ENCODE results near the gene DNAJC13.

DNAJC13 gene

DNA sequence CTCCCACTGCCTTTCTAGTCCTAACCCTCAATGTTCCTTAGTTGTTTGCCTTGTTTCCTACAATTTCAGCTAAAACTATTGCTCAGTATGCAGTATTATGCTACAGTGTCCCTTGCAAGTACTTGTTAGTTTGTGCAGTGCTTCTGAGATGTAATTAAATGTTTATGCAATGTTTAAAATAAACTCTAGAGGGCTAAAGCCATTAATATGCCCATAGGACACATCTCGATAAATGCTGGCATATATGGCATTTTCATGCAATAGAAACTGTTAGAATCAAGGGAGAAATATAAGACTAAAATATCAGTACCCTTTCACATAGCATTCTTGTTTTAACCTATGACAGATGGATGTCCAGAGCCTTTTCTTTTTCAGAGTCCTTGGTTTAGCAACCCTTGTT, 120.0 kb downstream of the DNAJC13 start:
- Histone ChIP-seq H4K91ac (ENCODE audit: low read depth, low read length, poor library complexity) (no peak overlapping the region), H2AK5ac (ENCODE audit: low read depth, low read length) (no peak overlapping the region), H3K23ac (ENCODE audit: low read depth, low read length, poor library complexity) (no peak overlapping the region), H3K18ac (ENCODE audit: low read length) (no peak overlapping the region), H3K9ac (ENCODE audit: low read depth, low read length, poor library complexity) (no peak overlapping the region), H2BK15ac (ENCODE audit: low read length) (no peak overlapping the region), H2AFZ (ENCODE audit: low read length) (no peak overlapping the region), H3K4me3 (ENCODE audit: low read length in 2 of 2) (no peak overlapping the region), H3K36me3 (replicated peaks in 1 of 2; ENCODE audit: control insufficient read depth in 2 of 2, insufficient read depth in 2 of 2, low read length in 2 of 2) (peaks cover 8 to 88% of the 10 kb centered on the region in 2 donors), H3K4me2 (ENCODE audit: insufficient read depth, low read length, poor library complexity, severe bottlenecking) (no peak overlapping the region), H3K79me1 (ENCODE audit: low read depth, low read length) (no peaks in the 10 kb centered on the region), H3K4ac (ENCODE audit: low read length) (no peak overlapping the region), H3K9me3 (replicated peaks in 1 of 2; ENCODE audit: control insufficient read depth in 2 of 2, insufficient read depth in 1 of 2, low read depth in 1 of 2, low read length in 2 of 2) (no peaks in the 10 kb centered on the region), H3K14ac (ENCODE audit: low read length) (no peak overlapping the region), H3K27me3 (ENCODE audit: control insufficient read depth in 3 of 3, insufficient read depth in 3 of 3, low read depth in 1 of 3, low read length in 3 of 3) (no peaks in the 10 kb centered on the region), H2BK120ac (ENCODE audit: low read depth, low read length) (no peak overlapping the region), H3K4me1 (ENCODE audit: control insufficient read depth in 2 of 2, insufficient read depth in 1 of 2, low read depth in 1 of 2, low read length in 2 of 2) (no peaks in the 10 kb centered on the region), H2BK5ac (ENCODE audit: low read length) (no peak overlapping the region), H3K27ac (replicated peaks; ENCODE audit: low read length) (no peak overlapping the region), H4K8ac (ENCODE audit: low read depth, low read length) (no peak overlapping the region), H2BK12ac (ENCODE audit: low read length) (no peak overlapping the region)
- no CpG with 5 or more reads among the region's 1 CpG for WGBS, 2 donors (ENCODE audit: extremely low coverage in 2 of 2, insufficient read length in 2 of 2, insufficient replicate concordance in 1 of 2)
- DNase-seq (ENCODE audit: low spot score): no peak

DNA sequence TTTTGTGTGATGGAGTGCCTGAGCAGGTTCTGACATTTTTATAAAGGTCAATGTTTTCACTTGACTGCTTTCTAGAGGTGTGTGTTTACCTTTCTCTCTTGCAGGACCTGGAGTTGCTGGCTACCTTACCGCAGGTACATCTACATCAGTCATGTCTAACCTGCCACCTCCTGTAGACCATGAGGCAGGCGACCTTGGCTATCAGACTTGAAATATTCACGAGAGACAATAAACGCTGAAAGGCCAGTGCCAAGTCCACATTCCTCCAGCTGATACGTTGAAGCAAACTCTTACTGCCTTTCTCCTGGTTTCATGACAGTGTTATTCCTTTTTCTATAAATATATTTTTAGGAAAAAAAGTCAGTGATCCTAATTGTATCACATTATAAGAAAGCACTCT, 120.8 kb downstream of the DNAJC13 start:
- Histone ChIP-seq H3K9ac (ENCODE audit: low read depth, low read length, poor library complexity) (no peak overlapping the region), H3K36me3 (replicated peaks in 1 of 2; ENCODE audit: control insufficient read depth in 2 of 2, insufficient read depth in 2 of 2, low read length in 2 of 2) (peaks cover 8 to 86% of the 10 kb centered on the region in 2 donors), H3K9me3 (replicated peaks in 1 of 2; ENCODE audit: control insufficient read depth in 2 of 2, insufficient read depth in 1 of 2, low read depth in 1 of 2, low read length in 2 of 2) (no peaks in the 10 kb centered on the region), H4K91ac (ENCODE audit: low read depth, low read length, poor library complexity) (no peak overlapping the region), H2BK5ac (ENCODE audit: low read length) (no peak overlapping the region), H2BK15ac (ENCODE audit: low read length) (no peak overlapping the region), H3K4me3 (ENCODE audit: low read length in 2 of 2) (no peak overlapping the region), H3K23ac (ENCODE audit: low read depth, low read length, poor library complexity) (no peak overlapping the region), H3K4me1 (ENCODE audit: control insufficient read depth in 2 of 2, insufficient read depth in 1 of 2, low read depth in 1 of 2, low read length in 2 of 2) (no peaks in the 10 kb centered on the region), H3K4ac (ENCODE audit: low read length) (no peak overlapping the region), H3K79me1 (ENCODE audit: low read depth, low read length) (no peaks in the 10 kb centered on the region), H2BK12ac (ENCODE audit: low read length) (no peak overlapping the region), H3K18ac (ENCODE audit: low read length) (no peak overlapping the region), H4K8ac (ENCODE audit: low read depth, low read length) (no peak overlapping the region), H2AFZ (ENCODE audit: low read length) (no peak overlapping the region), H2AK5ac (ENCODE audit: low read depth, low read length) (no peak overlapping the region), H2BK120ac (ENCODE audit: low read depth, low read length) (no peak overlapping the region), H3K14ac (ENCODE audit: low read length) (no peak overlapping the region), H3K27ac (replicated peaks; ENCODE audit: low read length) (no peak overlapping the region), H3K4me2 (ENCODE audit: insufficient read depth, low read length, poor library complexity, severe bottlenecking) (no peak overlapping the region), H3K27me3 (ENCODE audit: control insufficient read depth in 3 of 3, insufficient read depth in 3 of 3, low read depth in 1 of 3, low read length in 3 of 3) (no peaks in the 10 kb centered on the region)
- no CpG with 5 or more reads among the region's 5 CpGs for WGBS, 2 donors (ENCODE audit: extremely low coverage in 2 of 2, insufficient read length in 2 of 2, insufficient replicate concordance in 1 of 2)
- DNase-seq (ENCODE audit: low spot score): no peak

DNA sequence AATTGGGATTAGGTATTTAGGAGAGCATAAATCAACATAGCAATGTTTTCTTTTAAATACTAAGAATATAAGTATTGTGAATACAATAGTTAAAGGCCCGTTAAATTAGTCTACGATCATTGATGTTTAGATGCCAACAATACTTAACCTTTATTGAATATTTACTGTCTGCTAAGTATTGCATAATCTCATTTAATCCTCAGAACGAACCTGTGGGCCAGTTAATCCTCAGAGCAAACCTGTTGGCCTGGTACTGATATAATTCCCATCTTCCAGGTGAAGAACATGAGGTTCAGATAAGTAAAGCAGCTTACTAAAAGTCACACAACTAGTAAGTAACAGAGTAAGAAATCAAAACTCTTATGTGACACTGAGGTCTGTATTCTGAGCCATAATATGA, 122.4 kb downstream of the DNAJC13 start:
- Histone ChIP-seq H3K27ac (replicated peaks; ENCODE audit: low read length) (no peak overlapping the region), H3K9ac (ENCODE audit: low read depth, low read length, poor library complexity) (no peak overlapping the region), H3K14ac (ENCODE audit: low read length) (no peak overlapping the region), H3K4me1 (ENCODE audit: control insufficient read depth in 2 of 2, insufficient read depth in 1 of 2, low read depth in 1 of 2, low read length in 2 of 2) (no peaks in the 10 kb centered on the region), H2AFZ (ENCODE audit: low read length) (no peak overlapping the region), H3K4me3 (ENCODE audit: low read length in 2 of 2) (no peak overlapping the region), H3K4ac (ENCODE audit: low read length) (no peak overlapping the region), H4K8ac (ENCODE audit: low read depth, low read length) (no peak overlapping the region), H3K4me2 (ENCODE audit: insufficient read depth, low read length, poor library complexity, severe bottlenecking) (no peak overlapping the region), H3K79me1 (ENCODE audit: low read depth, low read length) (no peaks in the 10 kb centered on the region), H3K23ac (ENCODE audit: low read depth, low read length, poor library complexity) (no peak overlapping the region), H3K27me3 (ENCODE audit: control insufficient read depth in 3 of 3, insufficient read depth in 3 of 3, low read depth in 1 of 3, low read length in 3 of 3) (no peaks in the 10 kb centered on the region), H2BK15ac (ENCODE audit: low read length) (no peak overlapping the region), H4K91ac (ENCODE audit: low read depth, low read length, poor library complexity) (no peak overlapping the region), H3K18ac (ENCODE audit: low read length) (no peak overlapping the region), H3K36me3 (replicated peaks in 1 of 2; ENCODE audit: control insufficient read depth in 2 of 2, insufficient read depth in 2 of 2, low read length in 2 of 2) (peaks cover 8 to 71% of the 10 kb centered on the region in 2 donors), H3K9me3 (replicated peaks in 1 of 2; ENCODE audit: control insufficient read depth in 2 of 2, insufficient read depth in 1 of 2, low read depth in 1 of 2, low read length in 2 of 2) (no peaks in the 10 kb centered on the region), H2BK12ac (ENCODE audit: low read length) (no peak overlapping the region), H2BK120ac (ENCODE audit: low read depth, low read length) (no peak overlapping the region), H2AK5ac (ENCODE audit: low read depth, low read length) (no peak overlapping the region), H2BK5ac (ENCODE audit: low read length) (no peak overlapping the region)
- no CpG with 5 or more reads among the region's 3 CpGs for WGBS, 2 donors (ENCODE audit: extremely low coverage in 2 of 2, insufficient read length in 2 of 2, insufficient replicate concordance in 1 of 2)
- no peak for DNase-seq (ENCODE audit: low spot score)

- no peak overlapping the region for H2AFZ ChIP-seq (ENCODE audit: low read length)
- no CpG with 5 or more reads among the region's 2 CpGs for WGBS, 2 donors (ENCODE audit: extremely low coverage in 2 of 2, insufficient read length in 2 of 2, insufficient replicate concordance in 1 of 2)
- H3K4me1 ChIP-seq (ENCODE audit: control insufficient read depth in 2 of 2, insufficient read depth in 1 of 2, low read depth in 1 of 2, low read length in 2 of 2): no peaks in the 10 kb centered on the region
- no peak overlapping the region for H3K9ac ChIP-seq (ENCODE audit: low read depth, low read length, poor library complexity)
- no peak overlapping the region for H3K23ac ChIP-seq (ENCODE audit: low read depth, low read length, poor library complexity)
- no peak overlapping the region for H3K18ac ChIP-seq (ENCODE audit: low read length)
- H3K9me3 ChIP-seq (replicated peaks in 1 of 2; ENCODE audit: control insufficient read depth in 2 of 2, insufficient read depth in 1 of 2, low read depth in 1 of 2, low read length in 2 of 2): no peaks in the 10 kb centered on the region
- no peaks in the 10 kb centered on the region for H3K79me1 ChIP-seq (ENCODE audit: low read depth, low read length)
- no peak overlapping the region for H2AK5ac ChIP-seq (ENCODE audit: low read depth, low read length)
- peaks cover 6 to 45% of the 10 kb centered on the region in 2 donors for H3K36me3 ChIP-seq (replicated peaks in 1 of 2; ENCODE audit: control insufficient read depth in 2 of 2, insufficient read depth in 2 of 2, low read length in 2 of 2)
- no peak for DNase-seq (ENCODE audit: low spot score)
- no peak overlapping the region for H3K4me3 ChIP-seq (ENCODE audit: low read length in 2 of 2)
- H3K27ac ChIP-seq (replicated peaks; ENCODE audit: low read length): no peak overlapping the region
- H3K27me3 ChIP-seq (ENCODE audit: control insufficient read depth in 3 of 3, insufficient read depth in 3 of 3, low read depth in 1 of 3, low read length in 3 of 3): no peaks in the 10 kb centered on the region
- H4K8ac ChIP-seq (ENCODE audit: low read depth, low read length): no peak overlapping the region
- H4K91ac ChIP-seq (ENCODE audit: low read depth, low read length, poor library complexity): no peak overlapping the region
- H3K4me2 ChIP-seq (ENCODE audit: insufficient read depth, low read length, poor library complexity, severe bottlenecking): no peak overlapping the region
- H3K4ac ChIP-seq (ENCODE audit: low read length): no peak overlapping the region
- H3K14ac ChIP-seq (ENCODE audit: low read length): no peak overlapping the region
- H2BK15ac ChIP-seq (ENCODE audit: low read length): no peak overlapping the region
- H2BK120ac ChIP-seq (ENCODE audit: low read depth, low read length): no peak overlapping the region
- H2BK5ac ChIP-seq (ENCODE audit: low read length): no peak overlapping the region
- H2BK12ac ChIP-seq (ENCODE audit: low read length): no peak overlapping the region
Measured at GRCh38 chr3:132542577-132542976, 125.3 kb downstream of the DNAJC13 start.

All from neuronal stem cell (in vitro differentiated cells).